ENCODE data around the gene TJP3.
A peak's percentile ranks its signal among the peaks of the same experiment; 100 is the strongest.
"Not testable (repeated sequence)": the region's sequence is repeated elsewhere in the genome, so short reads cannot be mapped to it uniquely, and the experiment has no call there.

TJP3 gene

DNA sequence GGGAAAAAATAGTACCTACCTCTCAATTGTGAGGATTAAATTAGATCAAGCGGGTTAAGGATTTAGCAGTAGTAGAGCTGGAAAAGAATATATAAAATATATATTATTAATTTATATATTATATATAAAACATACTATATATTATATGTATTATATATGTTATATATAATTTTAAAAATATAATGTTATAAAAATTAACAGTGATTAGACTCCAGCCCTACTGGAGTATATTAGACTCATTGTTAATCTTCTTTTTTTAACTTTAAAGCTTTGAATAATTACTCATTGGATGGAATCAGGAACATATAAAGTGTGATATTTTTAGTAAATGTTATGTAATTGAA lies 53.9 kb downstream of the TJP3 start:
- no peak for TF ChIP-seq CTCF (IDR thresholded peaks at IDR 0.05; ENCODE audit: control extremely low read depth, extremely low read depth, low read depth, missing control alignments)
- ChIA-PET CTCF (interaction anchor here (1.0 to 2.6 kb wide), 5 partner anchors 9 to 223 kb away, joined by 3 to 19 read pairs (median 8); partner anchors contain the start of genes EEF2 and RAX2), POLR2A (no interaction called here)
- DNase-seq (ENCODE audit: extremely low spot score), result no peak

DNA sequence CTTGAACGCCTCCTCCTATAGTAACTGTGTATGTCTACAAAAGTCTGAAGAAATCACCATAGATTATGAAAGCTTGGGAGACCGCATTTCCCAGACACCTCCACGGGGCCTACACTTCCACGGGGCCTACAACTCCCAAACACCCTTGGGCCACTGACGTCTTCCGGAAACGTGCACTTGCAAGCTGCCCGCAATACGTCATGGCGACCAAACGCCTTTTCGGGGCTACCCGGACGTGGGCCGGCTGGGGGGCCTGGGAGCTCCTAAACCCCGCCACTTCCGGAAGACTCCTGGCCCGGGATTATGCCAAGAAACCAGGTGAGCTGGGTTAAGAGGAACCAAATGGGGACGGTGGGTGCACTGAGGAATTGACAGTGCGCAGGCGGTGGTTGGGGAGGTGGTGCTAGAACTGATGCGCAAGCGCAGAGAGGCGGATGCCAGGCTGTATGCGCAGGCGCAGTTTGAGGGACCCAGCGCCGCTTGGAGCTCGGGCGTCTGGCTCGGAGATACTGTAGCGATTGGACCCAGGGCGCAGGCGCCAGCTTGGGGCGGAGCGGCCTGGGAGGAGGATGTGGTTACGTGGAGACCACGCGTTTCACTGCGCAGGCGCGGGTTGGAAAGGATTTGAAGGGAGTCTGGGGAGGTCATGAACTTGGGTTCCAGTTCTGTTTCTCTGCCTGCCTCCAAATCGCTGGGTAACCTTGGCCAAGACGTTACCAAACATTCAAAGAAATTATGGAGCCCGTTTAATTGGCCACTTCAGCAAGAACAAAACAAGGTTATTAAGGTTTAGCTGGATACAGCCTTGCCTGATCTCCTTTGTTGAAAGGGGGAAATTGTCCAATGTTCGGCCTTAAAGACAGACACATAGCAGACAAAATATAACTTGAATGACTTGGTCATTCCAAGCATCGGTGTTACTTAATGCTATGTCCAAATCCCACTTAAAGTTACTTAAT lies 54.6 kb downstream of the TJP3 start, which contains the start of gene MRPL54:
Gene MRPL54, plus strand, starts transcription at position 182 of the 959 bp plus-strand sequence. Its CDS starts 19 bp downstream, at position 201.
- peak; percentile 99 for DNase-seq (ENCODE audit: extremely low spot score)
- TF ChIP-seq CTCF (IDR thresholded peaks at IDR 0.05; ENCODE audit: control extremely low read depth, extremely low read depth, low read depth, missing control alignments), result no peak
- CTCF ChIA-PET, result interaction anchor here (0.9 to 2.6 kb wide), 6 partner anchors 10 to 277 kb away, joined by 4 to 19 read pairs (median 6); partner anchors contain the start of genes EEF2 and RAX2
- POLR2A ChIA-PET, result interaction anchor here (0.5 to 0.9 kb wide), 5 partner anchors 209 to 1287 kb away, joined by 3 to 7 read pairs (median 4); partner anchors contain the start of genes EEF2 and GADD45B

DNA sequence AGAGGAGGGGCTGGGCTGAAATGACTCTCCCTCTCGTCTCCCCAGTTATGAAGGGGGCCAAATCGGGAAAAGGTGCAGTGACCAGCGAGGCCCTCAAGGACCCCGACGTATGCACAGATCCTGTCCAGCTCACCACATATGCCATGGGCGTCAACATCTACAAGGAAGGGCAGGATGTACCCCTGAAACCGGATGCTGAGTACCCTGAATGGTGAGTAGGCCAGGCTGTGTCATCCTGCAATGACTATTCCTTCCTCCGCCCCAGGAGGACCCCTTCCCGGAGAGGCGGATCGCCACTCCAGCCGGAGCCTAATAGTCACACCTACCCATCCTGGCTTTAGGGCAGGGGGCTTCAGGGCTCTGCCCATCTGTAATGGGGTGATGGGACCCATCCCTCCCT lies 56.9 kb downstream of the TJP3 start:
- no peak for DNase-seq (ENCODE audit: extremely low spot score)
- CTCF ChIA-PET, result no interaction called here
- POLR2A ChIA-PET, result no interaction called here
- no peak for TF ChIP-seq CTCF (IDR thresholded peaks at IDR 0.05; ENCODE audit: control extremely low read depth, extremely low read depth, low read depth, missing control alignments)

GRCh38 chr19:3765757-3766156 lies 57.6 kb downstream of the TJP3 start:
- POLR2A ChIA-PET, result interaction anchor here (0.7 kb wide), 1 partner anchor 9 kb away, joined by 3 read pairs; no protein-coding TSS in a partner anchor
- DNase-seq (ENCODE audit: extremely low spot score); CTCF ChIA-PET: not testable (repeated sequence)

GRCh38 chr19:3766520-3766919 lies 58.3 kb downstream of the TJP3 start:
- no peak for TF ChIP-seq CTCF (IDR thresholded peaks at IDR 0.05; ENCODE audit: control extremely low read depth, extremely low read depth, low read depth, missing control alignments)
- CTCF ChIA-PET, result no interaction called here
- POLR2A ChIA-PET, result interaction anchor here (0.7 kb wide), 1 partner anchor 8 kb away, joined by 3 read pairs; no protein-coding TSS in a partner anchor
- no peak for DNase-seq (ENCODE audit: extremely low spot score)

DNA sequence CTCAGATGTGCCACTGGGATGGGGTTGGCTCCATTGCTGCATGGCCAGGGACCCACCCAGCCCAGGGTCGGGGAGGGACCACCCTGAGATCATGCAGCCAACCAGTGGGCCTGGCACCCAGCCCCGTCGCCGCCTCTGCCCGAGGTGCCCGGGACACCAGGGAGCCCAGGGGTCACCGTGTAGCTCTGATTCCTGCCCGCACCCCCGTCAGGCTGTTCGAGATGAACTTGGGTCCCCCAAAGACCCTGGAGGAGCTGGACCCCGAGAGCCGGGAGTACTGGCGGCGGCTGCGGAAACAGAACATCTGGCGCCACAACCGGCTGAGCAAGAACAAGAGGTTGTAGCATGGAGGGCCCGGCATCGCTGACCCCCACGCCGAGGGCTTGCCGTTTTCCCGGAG lies 58.9 kb downstream of the TJP3 start:
- POLR2A ChIA-PET, result no interaction called here
- no peak for DNase-seq (ENCODE audit: extremely low spot score)
- CTCF ChIA-PET, result no interaction called here
- no peak for TF ChIP-seq CTCF (IDR thresholded peaks at IDR 0.05; ENCODE audit: control extremely low read depth, extremely low read depth, low read depth, missing control alignments)
